GM21529 (cell line): ENCODE data around the gene CRAMP1.
A peak's percentile ranks its signal among the peaks of the same experiment; 100 is the strongest.
"Not testable (repeated sequence)": the region's sequence is repeated elsewhere in the genome, so short reads cannot be mapped to it uniquely, and the experiment has no call there.

Experiments used
- ATAC-seq: cut with Tn5 transposase; IDR thresholded peaks from one replicate; pipeline ENCODE4 v1.9.1; 2021; ENCODE audit not compliant: unreplicated experiment

The CRAMP1 gene

DNA sequence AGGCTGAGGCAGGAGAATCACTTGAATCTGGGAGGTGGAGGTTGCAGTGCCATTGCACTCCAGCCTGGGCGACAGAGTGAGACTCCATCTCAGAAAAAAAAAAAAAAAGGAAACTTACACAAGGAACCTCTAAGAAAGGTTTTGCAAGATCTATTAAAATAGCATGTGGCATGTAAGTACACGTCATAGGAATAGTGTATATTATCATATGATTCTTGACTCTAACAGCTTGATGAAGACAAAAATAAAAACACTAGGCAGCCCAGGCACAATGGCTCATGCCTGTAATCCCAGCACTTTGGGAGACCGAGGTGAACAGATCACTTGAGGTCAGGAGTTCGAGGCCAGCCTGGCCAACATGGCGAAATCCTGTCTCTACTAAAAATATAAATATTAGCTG, 16.6 kb upstream of the CRAMP1 start:
- ATAC-seq, result not testable (repeated sequence)

DNA sequence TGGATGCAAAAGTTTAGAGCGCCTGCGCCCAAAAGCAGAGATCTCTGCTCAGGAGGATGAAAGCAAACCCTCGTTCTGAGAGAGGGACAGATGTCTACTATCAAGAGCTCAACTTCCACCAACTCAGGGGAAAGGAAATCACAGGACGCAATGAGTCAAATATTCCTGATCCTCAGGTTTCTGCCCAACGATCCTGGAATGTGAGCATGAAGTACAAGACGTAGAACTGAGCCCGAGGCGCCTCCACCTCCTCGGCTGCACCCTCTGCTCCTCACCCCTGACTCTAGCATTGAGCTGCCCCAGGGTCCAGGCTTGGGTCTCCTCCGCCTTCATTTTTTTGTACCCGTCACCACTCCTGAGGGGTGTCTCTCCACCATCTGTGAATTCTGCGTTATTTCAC, 15.6 kb upstream of the CRAMP1 start:
- ATAC-seq, result no peak

DNA sequence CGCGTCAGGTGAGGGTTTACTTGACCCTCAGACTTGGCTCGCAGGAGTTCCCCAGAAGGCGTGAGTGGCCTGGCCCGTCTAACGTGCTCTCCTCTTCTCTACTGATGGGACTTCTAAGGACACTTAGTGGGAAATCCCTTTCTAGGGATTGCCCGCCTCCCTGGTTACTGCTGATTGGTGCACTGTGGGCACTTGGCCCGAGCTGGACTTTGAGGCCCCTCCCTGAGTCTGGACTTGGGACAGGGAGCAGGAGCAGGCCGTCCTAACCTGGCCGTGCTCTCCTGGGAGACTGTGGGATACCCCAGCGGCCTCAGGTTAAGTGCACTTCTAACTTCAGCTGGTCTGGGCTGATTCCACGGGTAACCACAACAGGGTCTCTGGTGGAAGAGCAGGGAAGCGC, 15.0 kb upstream of the CRAMP1 start:
- no peak for ATAC-seq

DNA sequence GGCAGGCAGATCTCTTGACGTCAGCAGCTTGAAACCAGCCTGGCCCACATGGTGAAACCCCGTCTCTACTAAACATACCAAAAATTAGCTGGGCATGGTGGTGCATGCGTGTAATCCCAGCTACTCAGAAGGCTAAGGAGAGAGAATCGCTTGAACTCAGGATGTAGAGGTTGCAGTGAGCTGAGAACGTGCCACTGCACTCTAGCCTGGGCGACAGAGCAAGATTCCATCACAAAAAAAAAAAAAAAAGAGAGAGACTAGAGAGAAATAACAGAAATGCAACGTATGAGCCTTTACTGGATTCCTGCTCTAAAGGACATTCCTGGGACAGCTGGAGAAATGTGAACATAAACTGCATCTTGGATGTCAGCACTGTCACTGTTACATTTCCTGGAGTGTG, 11.1 kb upstream of the CRAMP1 start:
- ATAC-seq, result no peak

DNA sequence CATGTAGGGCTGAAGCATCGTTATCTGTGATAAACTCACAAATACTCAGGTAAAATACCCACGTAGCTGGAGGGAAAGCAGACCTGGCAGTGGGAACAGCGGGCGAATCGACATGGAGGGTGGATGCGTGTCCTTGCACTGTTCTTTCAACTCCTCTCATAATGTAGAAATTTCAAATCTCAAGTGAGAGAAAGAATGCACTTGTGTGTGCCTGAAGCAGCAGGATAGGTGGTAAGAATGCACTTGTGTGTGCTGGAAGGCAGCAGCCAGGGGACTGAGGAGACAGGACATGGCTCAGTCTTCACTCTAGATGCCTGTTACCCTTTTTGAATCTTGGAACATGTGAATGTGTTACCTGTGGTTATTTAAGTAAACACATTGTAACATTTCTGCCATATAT, 10.7 kb upstream of the CRAMP1 start:
- no peak for ATAC-seq

DNA sequence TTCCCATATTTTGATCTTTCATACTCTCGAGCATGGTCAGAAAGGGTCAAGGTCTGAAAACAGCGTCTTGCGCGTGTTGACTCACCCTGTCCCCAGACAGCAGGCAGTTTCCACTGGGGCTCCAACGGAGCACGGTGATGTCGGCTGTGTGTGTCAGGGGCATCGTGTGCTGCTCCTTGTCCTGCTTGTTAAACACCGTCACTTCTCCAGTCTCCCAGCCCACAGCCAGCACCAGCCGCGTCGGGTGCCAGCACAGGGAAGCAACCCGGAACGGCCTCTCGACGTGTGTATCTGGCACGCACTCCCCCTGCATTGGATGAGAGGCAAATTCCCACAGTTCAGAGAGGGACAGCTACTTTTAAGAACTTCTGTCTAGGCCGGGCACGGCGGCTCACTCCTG, 9.9 kb upstream of the CRAMP1 start:
- no peak for ATAC-seq

DNA sequence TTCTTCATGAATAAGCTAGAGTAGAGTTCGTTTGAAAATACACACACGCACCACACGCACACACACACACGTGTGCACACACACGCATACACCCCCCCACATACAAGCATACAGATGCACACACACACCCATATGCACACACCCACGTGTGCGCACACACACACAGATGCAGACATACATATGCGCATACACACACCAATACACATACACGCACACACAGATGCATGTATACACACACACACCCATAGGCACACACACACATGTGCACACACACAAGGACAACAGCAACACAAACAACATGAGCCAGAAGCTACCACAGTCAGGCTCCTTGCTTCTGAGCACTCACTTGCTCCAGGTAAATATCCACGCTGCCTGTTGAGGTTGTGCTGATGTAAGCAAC, 5.4 kb upstream of the CRAMP1 start:
- no peak for ATAC-seq

DNA sequence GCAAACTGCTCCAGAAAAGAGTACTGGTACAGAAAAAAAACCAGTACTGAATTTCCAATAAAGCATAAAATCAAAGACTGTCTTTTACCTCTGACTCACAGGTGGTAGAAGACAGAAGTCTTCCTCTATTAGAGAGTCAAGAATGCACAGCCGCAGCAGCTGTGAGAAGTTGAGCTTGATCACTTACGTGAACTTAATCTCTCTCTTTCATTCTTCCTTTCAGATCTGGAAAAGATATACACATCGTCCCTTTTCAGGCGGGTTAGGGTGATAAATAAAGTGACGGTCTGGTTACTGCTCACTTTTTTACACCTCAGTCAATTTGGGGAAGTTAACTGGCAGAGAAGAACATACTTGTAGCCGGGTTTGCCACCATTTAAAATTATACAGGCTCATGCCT, 4.2 kb upstream of the CRAMP1 start:
- ATAC-seq, result no peak

DNA sequence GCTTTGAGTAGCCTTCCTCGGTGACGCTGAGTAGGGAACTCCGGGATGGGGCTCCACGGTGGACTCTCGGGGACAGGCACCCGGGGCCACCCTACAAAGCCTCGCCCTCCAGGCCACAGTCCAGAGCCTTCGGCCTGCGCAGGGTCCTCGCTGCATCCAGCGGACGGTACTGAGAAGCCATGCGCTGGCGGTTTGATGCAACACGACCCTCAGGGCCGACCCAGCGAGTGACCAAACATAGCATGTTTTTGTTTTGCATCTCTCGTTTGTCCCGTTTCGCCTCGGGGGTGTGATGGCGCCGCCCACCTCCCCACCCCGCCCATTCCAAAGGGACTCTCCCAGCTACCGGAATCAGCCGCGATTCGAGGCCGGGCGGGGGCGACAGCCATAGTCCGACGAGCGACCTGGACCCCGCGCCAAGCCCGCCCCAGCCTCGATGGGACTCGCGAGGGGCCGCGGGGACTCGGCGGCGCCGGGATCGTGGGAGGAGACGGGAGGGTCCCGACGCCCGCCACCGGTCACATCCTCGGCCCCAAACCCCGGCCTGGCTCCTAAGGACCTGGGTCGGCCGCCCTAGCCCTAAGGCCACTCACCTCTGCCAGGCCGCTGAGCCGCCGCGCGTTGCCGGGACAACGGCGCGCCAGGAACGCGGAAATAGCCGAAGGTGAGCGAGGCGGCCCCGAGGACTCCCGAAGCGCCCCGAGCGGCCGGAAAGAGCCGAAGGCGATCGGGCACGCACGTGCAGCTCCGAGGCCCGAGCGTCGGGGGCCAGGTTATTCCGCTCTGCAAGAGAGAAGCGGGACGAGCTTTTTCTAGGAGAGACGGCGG, 1.9 kb upstream of the CRAMP1 start:
- ATAC-seq, result peak; percentile 37

DNA sequence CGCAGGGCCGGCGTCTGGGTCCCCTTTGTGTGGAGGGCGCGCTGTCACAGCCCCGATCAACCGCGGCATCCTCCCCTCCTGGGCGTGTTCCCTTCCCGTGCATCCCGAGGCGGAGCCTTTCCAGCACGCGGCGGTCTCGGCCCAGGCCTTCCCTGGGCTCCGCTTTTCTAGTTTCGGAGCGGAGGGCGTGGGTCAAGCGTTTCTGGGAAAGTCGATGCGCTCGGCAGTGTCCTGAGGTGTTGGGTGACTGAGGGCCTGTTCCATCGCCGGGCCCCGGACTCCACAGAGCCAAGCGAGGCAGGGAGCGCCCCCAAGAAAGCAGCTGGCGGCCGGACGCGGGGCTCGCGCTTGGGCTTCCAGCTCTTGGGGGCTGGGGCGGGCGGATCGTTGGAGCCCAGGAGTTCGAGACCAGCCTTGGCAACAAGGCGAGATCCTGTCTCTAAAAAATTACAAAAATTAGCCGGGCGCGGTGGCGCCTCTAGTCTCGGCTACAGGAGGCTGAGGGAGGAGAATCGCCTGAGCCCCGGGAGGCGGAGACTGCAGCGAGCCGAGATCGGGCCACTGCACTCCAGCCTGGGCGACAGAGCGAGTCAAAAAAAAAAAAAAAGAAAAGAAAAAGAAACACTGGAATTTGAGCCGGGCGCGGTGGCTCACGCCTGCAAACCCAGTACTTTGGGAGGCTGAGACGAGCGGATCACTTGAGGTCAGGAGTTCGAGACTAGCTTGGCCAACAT, 1.1 kb upstream of the CRAMP1 start:
- ATAC-seq, result no peak

DNA sequence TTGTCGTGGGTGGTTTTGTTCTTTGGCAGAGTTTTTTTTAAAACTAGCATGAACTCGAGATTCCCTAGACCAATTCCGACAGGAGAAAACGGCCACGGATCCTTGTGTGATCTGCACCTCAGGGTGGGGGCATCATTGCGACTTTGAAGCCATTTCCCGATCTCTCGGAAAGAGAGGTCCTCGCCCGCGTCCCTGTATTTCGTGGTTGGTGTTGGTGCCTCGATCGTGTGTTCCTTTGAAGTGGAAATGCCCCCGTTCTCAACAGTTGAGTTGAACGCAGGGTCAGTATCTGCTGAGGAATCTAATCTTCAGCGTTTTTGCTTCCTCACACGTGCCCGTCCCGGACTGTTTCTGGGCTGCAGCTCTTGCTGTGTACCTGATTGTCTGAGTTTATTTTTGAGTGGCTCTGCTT, 1.1 kb downstream of the CRAMP1 start:
- no peak for ATAC-seq

DNA sequence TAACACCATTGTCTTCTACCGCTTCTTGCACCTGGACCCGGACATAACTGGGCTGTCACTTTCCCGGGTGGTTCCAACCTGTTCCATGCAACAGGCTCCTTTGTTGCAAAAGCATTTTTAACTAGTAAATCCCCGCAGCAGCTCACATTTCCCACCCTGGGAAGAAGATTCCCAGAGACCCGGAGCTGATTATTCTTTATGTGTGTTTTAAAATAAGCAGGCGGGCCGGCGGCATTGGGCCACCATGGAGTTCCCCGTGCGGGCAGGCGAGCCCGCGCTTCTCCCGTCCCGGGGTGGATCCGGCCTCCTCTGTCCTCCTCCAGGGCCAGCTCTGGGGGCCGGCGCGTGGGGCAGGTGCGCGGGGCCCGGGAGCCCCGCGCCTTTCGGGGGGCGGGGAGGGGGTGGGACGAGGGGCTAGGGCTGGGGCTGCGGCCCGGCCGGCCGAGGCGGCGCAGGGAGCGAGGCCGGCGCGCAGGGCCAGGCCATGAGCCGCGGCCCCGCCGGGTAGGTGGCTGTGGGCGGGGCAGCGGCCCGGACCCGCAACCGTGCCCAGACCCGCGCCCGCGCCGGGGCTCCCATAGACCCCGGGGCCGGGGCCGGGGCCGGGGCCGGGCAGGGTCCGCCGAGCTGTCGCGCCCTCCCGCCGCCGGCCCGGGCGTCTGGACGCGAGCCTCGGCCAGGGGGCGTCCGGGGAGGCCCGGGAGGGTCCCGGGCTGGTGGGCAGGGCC, 1.7 kb downstream of the CRAMP1 start:
- ATAC-seq, result no peak

DNA sequence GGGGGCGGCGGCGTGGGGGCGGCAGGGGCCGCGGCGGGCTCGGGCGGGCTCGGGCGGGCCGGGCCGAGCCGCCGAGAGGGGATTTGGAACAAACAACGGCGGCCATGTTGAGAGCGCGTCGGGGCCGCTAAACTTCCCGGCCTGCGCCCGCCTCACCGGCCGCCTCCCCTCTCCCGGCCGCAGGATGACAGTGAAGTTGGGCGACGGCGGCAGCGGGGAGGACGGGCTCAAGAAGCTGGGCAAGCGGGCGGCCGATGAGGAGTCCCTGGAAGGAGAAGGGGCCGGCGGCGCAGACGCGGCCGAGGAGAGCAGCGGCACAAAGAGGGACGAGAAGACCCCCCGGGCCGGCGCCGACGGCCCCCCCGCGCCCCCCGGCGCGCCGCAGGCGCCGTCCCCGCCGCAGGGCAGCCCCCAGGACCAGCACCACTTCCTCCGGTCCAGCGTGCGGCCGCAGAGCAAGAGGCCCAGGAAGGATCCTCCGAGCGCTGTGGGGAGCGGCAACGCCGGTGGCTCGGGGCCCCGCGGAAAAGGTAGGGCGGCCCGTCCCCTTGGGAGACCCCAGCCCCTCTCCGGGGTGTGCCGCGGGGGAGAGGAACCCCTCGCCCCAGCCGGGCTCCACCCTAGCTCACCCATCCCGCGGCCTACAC, 2.4 kb downstream of the CRAMP1 start:
- ATAC-seq, result no peak

DNA sequence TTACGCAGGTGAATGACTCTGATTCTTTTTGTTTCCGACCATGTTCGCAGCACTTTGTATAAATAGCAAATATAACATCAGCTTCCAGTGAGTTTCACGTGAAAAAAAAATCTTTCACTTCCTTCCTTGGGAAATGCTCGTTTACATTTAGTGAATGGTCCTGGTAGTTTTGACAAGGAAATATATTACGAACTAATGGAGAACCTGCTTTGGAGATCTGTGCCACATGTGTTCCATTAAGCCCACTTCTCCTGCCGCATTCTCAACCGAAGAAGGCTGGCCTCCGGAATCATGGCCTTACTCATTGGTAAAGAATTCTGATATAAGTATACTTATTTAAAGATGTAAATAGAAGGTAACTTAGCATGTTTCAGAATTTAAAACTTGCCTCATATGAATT, 3.6 kb downstream of the CRAMP1 start:
- ATAC-seq, result no peak

DNA sequence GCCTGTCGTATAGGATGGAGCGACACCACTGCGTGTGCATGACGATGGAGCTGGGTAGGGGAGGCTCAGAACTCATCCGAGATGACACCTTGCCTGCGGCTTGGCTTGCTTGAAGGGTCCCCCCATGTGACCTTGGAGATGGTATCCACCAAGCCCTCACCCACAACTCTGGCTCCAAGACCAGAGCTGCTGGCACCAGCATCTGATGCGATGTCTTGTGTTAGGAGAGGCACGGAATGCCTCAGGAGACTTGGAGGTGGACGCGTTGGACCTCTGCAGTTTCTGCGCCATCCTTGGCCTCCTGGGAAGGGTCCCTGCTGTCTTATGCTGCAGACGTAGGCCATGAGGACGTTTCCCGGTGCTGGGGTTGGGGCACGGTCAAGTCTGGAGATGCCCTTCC, 7.8 kb downstream of the CRAMP1 start:
- ATAC-seq, result no peak

DNA sequence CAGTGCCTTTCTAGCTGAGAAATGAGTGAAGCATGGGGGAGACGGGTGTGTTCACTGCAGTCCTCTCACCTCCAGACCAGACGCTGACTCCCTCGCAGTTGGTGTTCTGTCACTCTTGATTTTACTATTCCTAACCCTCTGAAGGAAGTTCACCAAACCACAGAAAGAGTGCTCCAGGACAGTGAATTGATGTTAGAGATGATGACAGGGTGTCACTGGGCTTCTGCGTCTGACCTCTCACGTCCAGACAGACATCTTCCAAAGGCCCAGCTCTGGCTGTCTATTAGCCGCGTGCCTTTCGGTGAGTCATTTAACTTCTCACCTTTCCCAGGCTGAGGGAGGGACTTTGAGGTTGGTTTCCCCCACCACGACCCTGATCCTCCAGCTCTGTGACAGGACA, 8.2 kb downstream of the CRAMP1 start:
- ATAC-seq, result no peak

DNA sequence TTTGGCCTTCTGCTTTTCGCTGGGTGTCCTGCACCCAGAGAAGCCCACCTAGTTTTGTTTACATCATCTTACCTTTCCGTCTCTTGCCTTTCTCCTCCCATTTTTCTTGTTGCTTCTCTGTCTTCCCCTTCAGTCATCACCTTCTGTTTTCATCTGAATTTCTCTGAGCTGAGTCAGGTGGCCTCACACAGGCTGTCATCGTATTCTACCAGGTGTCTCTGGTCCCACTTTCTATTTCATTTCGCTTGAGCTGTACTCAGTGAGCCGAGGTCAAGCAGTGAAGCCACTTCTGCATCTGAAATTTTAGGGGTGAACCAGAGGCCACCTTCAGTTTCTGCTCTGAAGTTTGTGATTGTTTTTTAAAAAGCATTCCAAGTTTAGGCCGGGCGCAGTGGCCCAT, 9.7 kb downstream of the CRAMP1 start:
- no peak for ATAC-seq

DNA sequence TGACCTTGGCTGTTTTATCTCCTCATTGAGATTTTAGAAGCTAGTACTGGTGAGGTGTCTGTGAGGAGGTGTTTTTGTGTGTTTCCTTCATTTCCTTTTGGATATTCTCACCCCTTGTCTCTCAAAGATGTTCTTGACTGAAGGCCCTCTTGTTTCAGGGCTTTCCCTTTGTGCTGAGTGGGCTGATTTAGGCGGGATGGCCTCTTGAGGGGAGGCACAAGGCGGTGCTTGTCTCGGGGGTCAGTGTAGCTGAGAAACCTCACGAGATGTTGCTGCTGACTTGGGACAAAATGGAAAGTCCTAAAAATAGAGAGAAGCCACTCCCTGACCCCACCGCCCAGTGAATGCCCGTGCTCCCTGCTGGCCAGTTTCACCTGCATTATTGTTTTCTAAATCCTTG, 14.2 kb downstream of the CRAMP1 start:
- ATAC-seq, result no peak

DNA sequence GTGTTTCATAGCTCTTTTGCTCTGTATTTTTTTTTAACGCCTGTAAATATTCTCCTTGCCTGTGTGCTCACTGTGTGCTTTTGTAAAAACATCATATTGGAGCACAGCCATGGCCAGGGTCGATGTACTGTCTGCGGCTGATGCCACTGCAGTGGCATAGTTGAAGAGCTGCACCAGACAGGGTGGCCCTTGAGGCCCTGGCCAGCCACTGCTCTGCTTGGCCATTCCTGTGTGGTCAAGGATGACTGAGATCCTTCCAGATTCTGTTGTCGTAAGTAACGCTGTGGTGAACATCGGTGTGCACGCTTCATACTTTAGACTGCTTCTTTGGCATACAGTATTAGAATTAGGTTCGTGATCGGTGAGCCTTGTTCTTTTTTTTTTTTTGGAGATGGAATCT, 14.6 kb downstream of the CRAMP1 start:
- ATAC-seq, result no peak

DNA sequence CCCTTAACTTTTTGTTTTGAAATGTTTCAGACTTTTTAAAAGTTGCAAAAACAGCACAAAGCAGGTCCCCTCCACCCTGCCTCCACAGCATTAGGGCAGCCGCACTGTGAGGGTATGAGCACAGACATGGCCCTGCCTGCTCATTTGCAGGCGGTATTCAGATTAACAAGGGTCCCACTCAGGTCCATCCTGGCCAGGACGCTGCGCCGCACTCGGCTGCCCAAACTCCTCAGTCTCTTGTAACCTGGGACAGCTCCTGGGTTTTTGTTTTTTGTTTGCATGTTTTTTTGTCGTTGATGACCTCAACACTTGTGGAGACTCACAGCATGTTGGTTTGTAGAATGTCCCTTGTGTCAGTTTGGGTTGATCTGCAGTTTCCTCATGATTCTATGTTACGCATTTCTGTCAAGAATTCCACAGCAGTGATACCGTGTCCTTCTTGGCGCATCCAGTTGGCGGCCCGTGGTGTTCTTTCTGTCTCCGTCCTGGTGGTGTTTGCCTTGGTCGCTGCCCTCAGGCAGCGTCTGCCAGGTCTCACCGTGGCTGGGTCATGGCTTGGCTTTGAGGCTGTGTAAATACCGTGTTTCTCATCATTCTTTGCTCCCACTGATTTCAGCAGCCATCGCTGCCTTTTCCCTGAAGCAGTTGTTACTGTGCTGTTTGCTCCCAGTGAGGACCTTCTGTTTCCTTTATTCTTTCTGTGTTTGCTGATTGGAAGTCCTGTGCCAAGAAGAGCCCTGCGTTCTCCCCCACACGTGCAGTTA, 18.5 kb downstream of the CRAMP1 start:
- no peak for ATAC-seq

DNA sequence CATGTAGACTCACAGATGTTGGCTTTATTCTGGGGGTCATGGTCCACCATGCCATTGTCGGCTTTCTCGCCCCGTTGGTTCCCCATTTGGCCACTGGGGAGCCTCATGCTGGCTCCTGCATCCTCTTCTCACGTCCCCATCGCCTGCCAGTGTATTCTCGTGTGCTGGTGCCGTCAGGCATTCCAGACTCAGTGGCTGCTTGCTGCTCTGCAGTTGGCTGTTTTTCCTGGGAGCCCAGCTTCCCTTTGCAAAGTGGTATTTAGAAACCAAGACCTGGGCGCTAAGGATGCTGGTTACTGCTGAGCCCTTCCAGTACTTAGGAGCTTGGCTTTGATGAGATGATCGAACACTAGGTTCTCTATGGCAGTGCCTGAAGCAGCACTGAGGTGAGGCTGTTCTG, 19.1 kb downstream of the CRAMP1 start:
- no peak for ATAC-seq
